K562 (cell line): ENCODE data around the gene FBLN7. TPM values are rescaled to one million over a fixed set of nuclear protein-coding genes. Genes with fewer than 3 reads are reported as not detected.

Source experiments
- CGGBP1 ChIP-seq: fragments of 250-450 bp; sonication (Bioruptor Pico); IDR thresholded peaks from 2 replicates; pipeline ENCODE4 v1.9.0; 2021; ENCODE audit warnings: mild to moderate bottlenecking
- CXXC5 ChIP-seq: fragments of 250-450 bp; sonication (Bioruptor Pico); IDR thresholded peaks from 2 replicates; pipeline ENCODE4 v1.8.0; 2022; ENCODE audit warnings: inconsistent platforms, mild to moderate bottlenecking, moderate library complexity
- EHMT2 ChIP-seq: fragments of 450-650 bp; IDR thresholded peaks from 2 replicates; pipeline ENCODE4 v1.6.1; 2018; ENCODE audit warnings: antibody characterized with exemption
- HDAC3 ChIP-seq: fragments of 450-650 bp; IDR thresholded peaks from 2 replicates; pipeline ENCODE4 v1.6.1; 2018; ENCODE audit warnings: borderline replicate concordance, mild to moderate bottlenecking, moderate library complexity; ENCODE audit not compliant: partially characterized antibody
- LEF1 ChIP-seq: fragments of 450-650 bp; IDR thresholded peaks from 2 replicates; pipeline ENCODE4 v1.6.1; 2016; ENCODE audit warnings: mild to moderate bottlenecking
- MAFG ChIP-seq: fragments of 450-650 bp; conservative IDR thresholded peaks from 2 replicates; pipeline ENCODE4 v1.6.1; 2016; ENCODE audit warnings: missing genetic modification characterization, missing compliant biosample characterization
- MTA3 ChIP-seq: fragments of 450-650 bp; formaldehyde crosslinking; IDR thresholded peaks from 2 replicates; pipeline ENCODE4 v1.6.1; 2017; ENCODE audit warnings: mild to moderate bottlenecking, borderline replicate concordance
- MYC ChIP-seq, 2 experiments: fragments of 250-450 bp in 1 of 2; sonication (Bioruptor Pico) in 1 of 2; IDR thresholded peaks; 2 replicates each; pipeline versions ENCODE4 v1.5.1 to v1.6.1; 2012 to 2021; ENCODE audit warnings: low read depth in 2 of 2, borderline replicate concordance in 1 of 2, improper control_type of control experiment in 1 of 2, low read length in 1 of 2, mild to moderate bottlenecking in 1 of 2, moderate library complexity in 1 of 2
- NEUROD1 ChIP-seq: fragments of 150-350 bp; IDR thresholded peaks from 2 replicates; pipeline ENCODE4 v1.6.1; 2014; ENCODE audit warnings: borderline replicate concordance, low read length, low read depth; ENCODE audit not compliant: partially characterized antibody
- NR2C1 ChIP-seq, 2 experiments: fragments of 450-650 bp; IDR thresholded peaks; 2 replicates each; pipeline ENCODE4 v1.6.1; 2017; ENCODE audit warnings: mild to moderate bottlenecking in 2 of 2, antibody characterized with exemption in 1 of 2, inconsistent platforms in 1 of 2, missing compliant biosample characterization in 1 of 2, missing genetic modification characterization in 1 of 2
- RAD21 ChIP-seq, 2 experiments: fragments of 250-450 bp in 1 of 2; fragments of 450-650 bp in 1 of 2; sonication (Bioruptor Pico) in 1 of 2; formaldehyde crosslinking in 1 of 2; IDR thresholded peaks in 1 of 2; conservative IDR thresholded peaks in 1 of 2; 2 replicates each; pipeline versions ENCODE4 v1.4.0 to v1.8.0; 2020 to 2022; ENCODE audit warnings: mild to moderate bottlenecking in 2 of 2, moderate library complexity in 1 of 2
- RCOR1 ChIP-seq, 2 experiments: IDR thresholded peaks; 2 replicates each; pipeline ENCODE4 v1.6.1; 2012; ENCODE audit warnings: low read depth in 2 of 2, low read length in 2 of 2, borderline replicate concordance in 1 of 2, improper control_type of control experiment in 1 of 2
- RNF2 ChIP-seq: sonication (generic); IDR thresholded peaks from 2 replicates; pipeline ENCODE4 v1.6.1; 2016
- SOX6 ChIP-seq: fragments of 450-650 bp; IDR thresholded peaks from 2 replicates; pipeline ENCODE4 v1.6.1; 2014; ENCODE audit warnings: mild to moderate bottlenecking
- TOE1 ChIP-seq, 2 experiments: fragments of 450-650 bp in 1 of 2; sonication (generic) in 1 of 2; formaldehyde crosslinking in 1 of 2; IDR thresholded peaks; 2 replicates each; pipeline versions ENCODE4 v1.7.1 to v1.8.0; 2016 to 2022; ENCODE audit warnings: borderline replicate concordance in 2 of 2, mild to moderate bottlenecking in 2 of 2, antibody characterized with exemption in 1 of 2, inconsistent platforms in 1 of 2, low read depth in 1 of 2, missing genetic modification reagents in 1 of 2, moderate library complexity in 1 of 2
- USF2 ChIP-seq: sonication (generic); formaldehyde crosslinking; IDR thresholded peaks from 2 replicates; pipeline ENCODE4 v1.5.0; 2020; ENCODE audit warnings: missing genetic modification reagents
- ZNF146 ChIP-seq: IDR thresholded peaks from one replicate; pipeline ENCODE4 v1.6.1; 2018; ENCODE audit warnings: missing compliant biosample characterization; ENCODE audit not compliant: unreplicated experiment
- ZNF511 ChIP-seq: sonication (generic); formaldehyde crosslinking; IDR thresholded peaks from 2 replicates; pipeline ENCODE4 v1.8.0; 2022; ENCODE audit warnings: mild to moderate bottlenecking, missing genetic modification reagents
- ZNF592 ChIP-seq: fragments of 450-650 bp; IDR thresholded peaks from 2 replicates; pipeline ENCODE4 v1.6.1; 2017; ENCODE audit warnings: antibody characterized with exemption, mild to moderate bottlenecking
- polyA plus RNA-seq, 8 experiments: library from polyadenylated mRNA; depleted of rRNA in 4 of 8; stranded (reverse) in 5 of 8; unstranded in 3 of 8; fragments of >200 nt; fragmentation: Nextera tagmentation in 2 of 8; fragmentation: Illumina TruSeq in 1 of 8; extraction: Ambion mirVana in 2 of 8; extraction: Trizol in 1 of 8; gene quantifications; 2 replicates each; pipeline versions ENCODE4 v1.2.1 to v1.2.3, GENCODE V29; 2011 to 2014; ENCODE audit warnings: inconsistent platforms in 1 of 8, missing spikeins in 1 of 8
- total RNA-seq, 7 experiments: library from RNA; depleted of rRNA in 6 of 7; stranded (reverse); fragments of >200 nt in 6 of 7; fragmentation: Illumina TruSeq in 2 of 7; extraction: Trizol in 2 of 7; gene quantifications; 2 replicates each; pipeline versions ENCODE4 v1.2.1 to v1.2.3, GENCODE V29; 2011 to 2021; ENCODE audit warnings: low replicate concordance in 1 of 7

Gene FBLN7
- total and polyA plus RNA-seq, 9 of the 15 experiments (the other 6 are each of a cell fraction or from before 2014, with no cell fraction given) = 0.13 TPM; not detected in 8

DNA sequence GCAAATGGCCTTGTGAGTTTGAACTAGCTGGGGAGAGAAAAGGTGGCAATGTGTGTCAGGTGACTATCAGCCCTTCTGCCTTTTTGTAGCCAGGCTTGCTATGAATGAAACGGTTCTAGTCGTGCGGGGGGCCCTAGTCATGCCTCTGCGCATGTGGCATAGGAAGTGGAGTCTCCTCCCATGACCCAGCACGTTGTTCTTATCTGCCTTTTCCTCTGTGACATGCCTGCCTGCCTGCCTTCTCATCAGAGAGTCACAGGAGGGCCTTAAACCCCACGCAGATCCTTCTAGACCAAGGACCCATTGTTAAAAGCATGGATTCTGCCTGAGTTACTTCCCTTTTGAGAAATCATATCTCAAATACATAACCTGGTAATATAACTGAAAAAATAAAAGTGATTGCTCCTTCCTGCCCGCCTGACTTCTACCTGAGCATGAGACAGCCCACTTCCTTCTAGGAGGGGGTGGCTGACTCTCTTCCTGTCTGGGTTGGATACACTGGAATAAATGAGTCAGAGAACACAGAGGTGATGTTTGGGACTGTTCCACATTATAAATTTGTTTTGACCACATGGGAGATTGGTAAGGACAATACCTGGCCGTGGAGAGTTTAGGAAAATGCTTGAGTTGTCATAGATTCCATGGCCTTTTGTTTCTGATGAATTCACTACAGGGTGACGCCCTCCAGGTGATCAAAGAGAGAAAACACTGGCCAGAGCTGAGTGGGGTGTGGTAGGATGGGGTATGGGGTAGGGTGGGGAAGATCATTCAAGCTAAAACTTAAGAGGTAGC, 49.8 kb downstream of the FBLN7 start (continued):
- no peak for TF ChIP-seq CGGBP1 (CRISPR knock-in tag)
- peak in 1 of 2 experiments; percentile 42; a peak in 1 of 4 replicates for TF ChIP-seq RCOR1 (IDR thresholded peaks at IDR 0.05; ENCODE audit: borderline replicate concordance in 1 of 2, low read depth in 2 of 2, low read length in 2 of 2)
- TF ChIP-seq MAFG (tag) = 0 out of 2 replicates have a peak, but pooled peaks have one; percentile 13
- TF ChIP-seq NR2C1 (IDR thresholded peaks at IDR 0.05) = no peak
- peak; percentile 35; the same call in 1 of the 2 replicates for TF ChIP-seq NR2C1 (tag; IDR thresholded peaks at IDR 0.05)
- TF ChIP-seq MYC (IDR thresholded peaks at IDR 0.05; ENCODE audit: low read depth, low read length) = peak; percentile 83; the same call in 1 of the 2 replicates
- TF ChIP-seq MYC (CRISPR knock-in tag; IDR thresholded peaks at IDR 0.05; ENCODE audit: borderline replicate concordance, low read depth) = no peak
- no peak for TF ChIP-seq ZNF146
- peak; percentile 94 for TF ChIP-seq ZNF592
- TF ChIP-seq SOX6 = peak; percentile 62
- no peak for TF ChIP-seq MTA3
- TF ChIP-seq USF2 (CRISPR knock-in tag) = peak; percentile 18; the same call in 1 of the 2 replicates
- TF ChIP-seq HDAC3 = peak; percentile 44
- no peak for TF ChIP-seq NEUROD1
- peak; percentile 58; the same call in 1 of the 2 replicates for TF ChIP-seq ZNF511 (CRISPR knock-in tag)
- TF ChIP-seq EHMT2 = no peak
- TF ChIP-seq RAD21 (CRISPR knock-in tag; conservative IDR thresholded peaks at IDR 0.05 in 1 of 2, IDR thresholded peaks at IDR 0.05 in 1 of 2) = peak in 1 of 2 experiments; percentile 15; a peak in 2 of 4 replicates
- TF ChIP-seq LEF1 = peak; percentile 77; the same call in 1 of the 2 replicates
- TF ChIP-seq TOE1 (IDR thresholded peaks at IDR 0.05; ENCODE audit: borderline replicate concordance) = peak; percentile 51
- no peak for TF ChIP-seq TOE1 (CRISPR knock-in tag; IDR thresholded peaks at IDR 0.05; ENCODE audit: borderline replicate concordance, low read depth)
- peak; percentile 93 for TF ChIP-seq CXXC5 (CRISPR knock-in tag)
- peak; percentile 57; the same call in 1 of the 2 replicates for TF ChIP-seq RNF2
